Measurements from ENCODE around the gene RCOR1. TPM values are rescaled to one million over a fixed set of nuclear protein-coding genes. Genes with fewer than 3 reads are reported as not detected.
A peak's percentile ranks its signal among the peaks of the same experiment; 100 is the strongest.

RCOR1 gene
- total RNA-seq, 6 donors from 2014 or later: 19.8 to 58.7 (median 34.3) TPM

- WGBS, 2 donors: 1 to 3% methylated on average over 6 of the region's 6 CpGs
- ATAC-seq (ENCODE audit: low FRiP score in 2 of 2) (no peak), DNase-seq (no peak)
- Histone ChIP-seq H3K4me1 (peaks cover 11 to 29% (median 17%) of the 10 kb centered on the region in 4 donors), H3K27ac (peak overlapping the region; percentile 95 to 100 (median 99)), H3K9me3 (no peaks in the 10 kb centered on the region), H3K36me3 (no peaks in the 10 kb centered on the region), H3K4me3 (peak overlapping the region; percentile 71 to 98 (median 83)), H3K27me3 (no peaks in the 10 kb centered on the region)
- TF ChIP-seq CTCF (IDR thresholded peaks at IDR 0.05) (no peak), POLR2A (IDR thresholded peaks at IDR 0.05) (no peak), POLR2AphosphoS5 (IDR thresholded peaks at IDR 0.05) (no peak), EP300 (IDR thresholded peaks at IDR 0.05) (no peak)
Observed at GRCh38 chr14:102593825-102594137, 1.3 kb downstream of the RCOR1 start.

- WGBS, 2 donors: 17 to 19% methylated on average over 7 of the region's 7 CpGs
- peak overlapping the region in 3 of 4 donors; percentile 71 to 98 (median 89) for H3K4me3 ChIP-seq
- no peaks in the 10 kb centered on the region for H3K27me3 ChIP-seq
- H3K9me3 ChIP-seq: no peaks in the 10 kb centered on the region
- H3K27ac ChIP-seq: peak overlapping the region; percentile 95 to 100 (median 99)
- H3K4me1 ChIP-seq: peaks cover 11 to 29% (median 17%) of the 10 kb centered on the region in 4 donors
- TF ChIP-seq EP300 (IDR thresholded peaks at IDR 0.05) (no peak), POLR2A (IDR thresholded peaks at IDR 0.05) (no peak), POLR2AphosphoS5 (IDR thresholded peaks at IDR 0.05) (no peak), CTCF (IDR thresholded peaks at IDR 0.05) (peak; percentile 76 to 89 (median 82))
- H3K36me3 ChIP-seq: no peaks in the 10 kb centered on the region
- ATAC-seq (ENCODE audit: low FRiP score in 2 of 2) (peak in 1 of 2 donors; percentile 54), DNase-seq (peak in 1 of 2 donors; percentile 84)
Observed at GRCh38 chr14:102594514-102595175, 2.2 kb downstream of the RCOR1 start.

GRCh38 chr14:102601378-102601925 is 9.0 kb downstream of the RCOR1 start:
- H3K27me3 ChIP-seq: no peaks in the 10 kb centered on the region
- no peaks in the 10 kb centered on the region for H3K36me3 ChIP-seq
- TF ChIP-seq POLR2A (IDR thresholded peaks at IDR 0.05): no peak
- TF ChIP-seq CTCF (IDR thresholded peaks at IDR 0.05): no peak
- H3K4me3 ChIP-seq: no peak overlapping the region
- peak overlapping the region in 1 of 4 donors; percentile 4 for H3K27ac ChIP-seq
- 73 to 82% methylated on average over 1 of the region's 1 CpG for WGBS, 2 donors
- ATAC-seq (ENCODE audit: low FRiP score in 2 of 2) (no peak), DNase-seq (no peak)
- no peaks in the 10 kb centered on the region for H3K9me3 ChIP-seq
- H3K4me1 ChIP-seq: peaks cover 0 to 45% (median 27%) of the 10 kb centered on the region in 4 donors

- H3K36me3 ChIP-seq: no peaks in the 10 kb centered on the region
- DNase-seq: no peak
- ATAC-seq (ENCODE audit: low FRiP score in 2 of 2): peak; percentile 69 to 78
- H3K4me1 ChIP-seq: peaks cover 0 to 45% (median 27%) of the 10 kb centered on the region in 4 donors
- 74 to 81% methylated on average over 16 of the region's 16 CpGs for WGBS, 2 donors
- no peaks in the 10 kb centered on the region for H3K9me3 ChIP-seq
- no peaks in the 10 kb centered on the region for H3K27me3 ChIP-seq
- no peak overlapping the region for H3K4me3 ChIP-seq
- peak overlapping the region; percentile 43 to 76 (median 55) for H3K27ac ChIP-seq
- TF ChIP-seq POLR2AphosphoS5 (IDR thresholded peaks at IDR 0.05): no peak
- no peak for TF ChIP-seq CTCF (IDR thresholded peaks at IDR 0.05)
- TF ChIP-seq EP300 (IDR thresholded peaks at IDR 0.05): no peak
- no peak for TF ChIP-seq POLR2A (IDR thresholded peaks at IDR 0.05)
Observed at GRCh38 chr14:102602421-102603292, 10.2 kb downstream of the RCOR1 start.

Measured in upper lobe of left lung (tissue), 6 donors.